Choroid plexus epithelial cell (primary cell): ENCODE results near the gene NARF.

Source experiments
- DNase-seq: peaks from one replicate; pipeline ENCODE4 v3.0.0-alpha.2; 2010; ENCODE audit warnings: low read depth
- H3K4me3 ChIP-seq: 2 replicates; pipeline ENCODE4 v1.5.1; 2011; ENCODE audit warnings: low read depth, mild to moderate bottlenecking, control low read depth, low read length, moderate library complexity
- CTCF ChIP-seq: conservative IDR thresholded peaks from 2 replicates; pipeline ENCODE4 v1.5.1; 2011; ENCODE audit warnings: low read depth, mild to moderate bottlenecking, control low read depth, inconsistent platforms, low read length, moderate library complexity

Gene NARF

GRCh38 chr17:82494236-82495055 is 35.9 kb downstream of the NARF start:
- H3K4me3 ChIP-seq = peak overlapping the region; percentile 16
- peak; percentile 95 for DNase-seq

GRCh38 chr17:82495844-82496528 is 37.4 kb downstream of the NARF start:
- no peak for TF ChIP-seq CTCF
- H3K4me3 ChIP-seq = no peak overlapping the region
- DNase-seq = no peak

More at GRCh38 chr17:82494236-82495055, 35.9 kb downstream of the NARF start:
- TF ChIP-seq CTCF = peak; percentile 88

GRCh38 chr17:82496529-82497434 is 38.2 kb downstream of the NARF start:
- peak; percentile 93 for DNase-seq
- no peak for TF ChIP-seq CTCF
- peak overlapping the region; percentile 71 for H3K4me3 ChIP-seq

GRCh38 chr17:82497483-82498405 is 39.2 kb downstream of the NARF start:
- peak overlapping the region; percentile 60 for H3K4me3 ChIP-seq
- no peak for TF ChIP-seq CTCF
- DNase-seq = peak; percentile 35

GRCh38 chr17:82502207-82502606 is 43.7 kb downstream of the NARF start:
- no peak for DNase-seq
- no peak for TF ChIP-seq CTCF
- no peak overlapping the region for H3K4me3 ChIP-seq
